ENCODE data around the gene GPATCH8. TPM values are rescaled to one million over a fixed set of nuclear protein-coding genes. Genes with fewer than 3 reads are reported as not detected.
A peak's percentile ranks its signal among the peaks of the same experiment; 100 is the strongest.

GPATCH8 gene
- total RNA-seq, 2 experiments from 2014 or later = 56.8 to 57.6 TPM

DNA sequence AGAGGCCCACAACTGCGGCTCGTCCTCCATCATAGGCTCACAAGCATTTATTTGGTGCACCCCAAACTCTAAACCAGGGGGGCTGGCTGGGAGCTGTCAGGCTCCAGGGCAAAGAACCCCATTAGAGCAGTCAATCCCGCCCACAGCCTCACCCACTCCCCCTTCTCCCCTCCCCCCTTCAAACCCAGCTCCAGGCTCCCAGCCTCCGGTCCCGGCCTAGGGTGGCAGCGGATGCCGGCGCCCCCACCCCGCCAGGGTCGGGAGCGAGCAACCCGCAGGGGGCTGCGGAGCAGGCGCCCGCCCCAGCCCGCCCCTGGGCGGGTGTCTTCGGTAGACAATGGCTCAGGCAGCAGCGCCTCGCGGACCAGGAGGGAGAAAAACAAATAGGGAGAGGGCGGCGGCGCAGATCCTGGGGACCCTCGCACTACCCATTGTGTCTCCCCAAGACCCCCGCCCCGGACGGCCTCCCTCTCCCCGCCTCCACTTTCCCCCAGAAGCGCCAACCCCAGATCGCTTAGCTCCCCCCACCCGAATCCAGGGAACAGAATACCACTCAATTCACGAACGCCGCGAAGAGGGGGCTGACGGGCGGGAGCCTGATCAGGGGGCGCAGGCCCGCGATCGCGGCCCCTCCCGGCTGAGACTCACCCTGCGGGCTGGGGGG lies 140.1 kb downstream of the GPATCH8 start:
- no peak overlapping the region for H3K27ac Mint-ChIP-seq
- peaks cover 3% of the 10 kb centered on the region for H3K4me1 Mint-ChIP-seq
- H3K36me3 Mint-ChIP-seq = no peaks in the 10 kb centered on the region
- no peaks in the 10 kb centered on the region for H3K9me3 Mint-ChIP-seq
- DNase-seq = peak; percentile 54
- H3K4me3 Mint-ChIP-seq = peak overlapping the region; percentile 74
- peak; percentile 34 for ATAC-seq (ENCODE audit: low read depth)
- POLR2A ChIA-PET = interaction anchor here (0.5 to 1.3 kb wide), 3 partner anchors 12 to 163 kb away, joined by 4 to 6 read pairs (median 5); partner anchors contain the start of gene ATXN7L3
- H3K27me3 Mint-ChIP-seq = peaks cover 38% of the 10 kb centered on the region

DNA sequence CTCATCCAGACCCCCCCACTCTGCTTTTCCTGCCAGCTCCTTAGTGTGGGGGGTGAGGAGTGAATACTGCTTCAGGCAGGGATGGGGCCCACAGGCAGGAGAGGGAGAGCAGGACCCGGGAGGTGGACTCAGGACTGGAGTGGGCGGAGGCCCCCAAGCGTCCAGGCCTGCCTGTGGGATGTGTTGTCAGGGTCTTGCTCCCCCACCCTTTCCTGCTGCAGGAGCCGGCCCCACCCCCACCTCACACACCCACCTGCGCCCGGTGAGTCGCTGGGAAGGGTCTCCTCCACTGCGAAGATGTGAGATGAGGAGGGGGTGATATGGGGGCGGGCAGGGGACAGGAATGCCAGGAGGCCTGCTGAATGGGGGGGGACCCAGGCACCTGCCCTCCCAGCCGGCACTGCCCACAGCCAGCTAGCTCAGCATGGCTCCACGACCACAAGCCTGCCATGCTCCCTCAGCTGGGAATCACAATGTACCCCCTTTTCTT lies 140.7 kb downstream of the GPATCH8 start:
- H3K27ac Mint-ChIP-seq = no peak overlapping the region
- peak overlapping the region; percentile 23 for H3K4me3 Mint-ChIP-seq
- H3K4me1 Mint-ChIP-seq = peaks cover 3% of the 10 kb centered on the region
- no peaks in the 10 kb centered on the region for H3K9me3 Mint-ChIP-seq
- no peak for ATAC-seq (ENCODE audit: low read depth)
- H3K27me3 Mint-ChIP-seq = peaks cover 38% of the 10 kb centered on the region
- DNase-seq = no peak
- no peaks in the 10 kb centered on the region for H3K36me3 Mint-ChIP-seq
- POLR2A ChIA-PET = interaction anchor here (1.3 kb wide), 1 partner anchor 11 kb away, joined by 6 read pairs; no protein-coding TSS in a partner anchor

DNA sequence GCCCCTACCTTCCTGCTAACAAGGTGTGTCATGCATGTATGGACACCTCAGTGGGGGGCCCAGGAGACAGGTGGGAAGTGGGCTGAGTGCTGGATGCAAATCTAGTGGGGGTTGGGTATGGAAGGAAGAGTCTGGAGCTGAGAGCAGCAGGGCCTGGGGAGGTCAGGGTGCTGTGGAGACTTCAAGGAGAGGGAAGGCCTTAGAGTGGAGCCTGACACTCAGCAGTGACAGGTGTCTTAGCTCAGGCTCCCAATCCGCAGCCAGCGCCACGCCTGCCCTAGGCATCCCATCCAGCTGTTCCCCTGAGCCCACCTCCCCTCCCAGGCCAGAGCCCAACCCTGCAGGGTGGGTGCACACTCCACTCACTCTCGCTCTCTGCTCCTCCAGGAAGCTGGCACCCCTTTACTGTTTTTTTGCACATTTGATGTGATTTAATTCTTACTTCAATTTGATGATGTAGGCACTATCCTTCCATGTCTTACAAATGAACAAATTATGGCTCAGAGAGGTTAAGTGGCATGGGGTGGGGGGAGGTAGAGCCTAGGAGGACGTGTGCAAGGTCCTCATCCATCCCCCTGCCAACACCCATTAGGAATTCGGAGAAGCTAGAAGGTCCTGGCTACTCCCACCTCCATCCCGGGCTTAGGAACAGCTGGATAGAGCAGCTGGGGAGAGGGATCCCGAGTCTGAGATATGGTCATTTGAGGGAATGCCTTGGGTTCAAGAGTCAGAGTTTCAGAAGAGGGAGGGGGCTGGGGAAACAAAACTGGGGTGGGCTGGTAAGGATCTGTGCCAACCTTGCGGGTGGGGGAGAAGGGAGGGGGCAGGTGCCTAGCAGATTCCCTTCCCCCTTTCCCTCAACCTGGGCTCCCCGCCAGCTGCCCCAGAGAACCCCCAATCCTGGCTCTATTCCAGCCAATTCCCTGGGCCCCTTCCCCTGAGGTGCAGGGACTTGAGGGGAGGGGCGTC lies 141.6 kb downstream of the GPATCH8 start:
- POLR2A ChIA-PET = interaction anchor here (0.6 to 1.3 kb wide), 2 partner anchors 10 to 114 kb away, joined by 3 to 6 read pairs; no protein-coding TSS in a partner anchor
- ATAC-seq (ENCODE audit: low read depth) = no peak
- no peak for DNase-seq
- Mint-ChIP-seq H3K4me1 (peaks cover 3% of the 10 kb centered on the region), H3K36me3 (no peaks in the 10 kb centered on the region), H3K9me3 (no peaks in the 10 kb centered on the region), H3K4me3 (no peak overlapping the region), H3K27me3 (peaks cover 29% of the 10 kb centered on the region), H3K27ac (no peak overlapping the region)

DNA sequence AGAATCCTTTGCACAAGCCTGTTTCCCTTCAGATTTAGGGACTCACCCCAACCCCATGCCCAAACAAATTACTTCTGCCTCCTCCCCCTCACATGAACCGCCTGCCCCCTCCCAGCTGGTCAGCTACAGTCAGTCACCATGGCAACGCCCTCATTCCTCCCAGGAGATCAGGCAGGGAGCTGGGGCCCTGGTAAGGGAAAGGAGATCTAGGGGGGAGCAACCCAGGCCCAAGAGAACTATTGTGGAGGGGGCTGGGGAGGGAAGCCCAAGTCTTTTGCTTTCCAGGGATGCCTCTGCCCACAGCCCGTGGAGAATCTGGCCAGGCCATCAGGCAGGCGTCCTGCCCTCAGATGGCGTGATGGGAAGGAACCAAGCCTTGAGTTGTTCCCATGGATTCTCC lies 142.4 kb downstream of the GPATCH8 start:
- Mint-ChIP-seq H3K9me3 (no peaks in the 10 kb centered on the region), H3K4me3 (no peak overlapping the region), H3K27ac (no peak overlapping the region), H3K27me3 (peaks cover 23% of the 10 kb centered on the region), H3K36me3 (no peaks in the 10 kb centered on the region), H3K4me1 (peaks cover 3% of the 10 kb centered on the region)
- POLR2A ChIA-PET = interaction anchor here (0.6 kb wide), 1 partner anchor 115 kb away, joined by 3 read pairs; no protein-coding TSS in a partner anchor
- ATAC-seq (ENCODE audit: low read depth) (no peak), DNase-seq (no peak)

DNA sequence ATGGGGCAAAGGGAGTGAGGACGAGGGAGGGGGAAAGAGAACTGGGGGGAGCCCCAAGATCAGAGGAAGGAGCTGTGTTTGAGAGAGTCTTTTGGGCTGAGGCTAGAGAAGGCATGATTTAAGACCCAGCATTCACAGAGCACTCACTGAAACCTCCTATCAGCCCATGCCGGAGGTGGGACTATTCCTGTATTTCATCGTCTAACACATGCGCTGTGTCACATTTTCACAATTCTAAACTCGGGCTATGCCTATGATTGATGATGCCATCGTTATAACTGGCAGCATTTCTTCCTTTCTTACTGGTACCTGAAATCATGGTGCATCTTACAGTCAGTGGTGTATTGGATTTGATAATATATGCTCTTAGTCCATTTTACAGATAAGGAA lies 143.1 kb downstream of the GPATCH8 start:
- Mint-ChIP-seq H3K27ac (no peak overlapping the region), H3K4me3 (no peak overlapping the region), H3K9me3 (no peaks in the 10 kb centered on the region), H3K4me1 (peaks cover 3% of the 10 kb centered on the region), H3K27me3 (peaks cover 23% of the 10 kb centered on the region), H3K36me3 (no peaks in the 10 kb centered on the region)
- ATAC-seq (ENCODE audit: low read depth) = no peak
- DNase-seq = no peak
- POLR2A ChIA-PET = interaction anchor here (0.5 kb wide), 1 partner anchor 409 kb away, joined by 3 read pairs; no protein-coding TSS in a partner anchor

DNA sequence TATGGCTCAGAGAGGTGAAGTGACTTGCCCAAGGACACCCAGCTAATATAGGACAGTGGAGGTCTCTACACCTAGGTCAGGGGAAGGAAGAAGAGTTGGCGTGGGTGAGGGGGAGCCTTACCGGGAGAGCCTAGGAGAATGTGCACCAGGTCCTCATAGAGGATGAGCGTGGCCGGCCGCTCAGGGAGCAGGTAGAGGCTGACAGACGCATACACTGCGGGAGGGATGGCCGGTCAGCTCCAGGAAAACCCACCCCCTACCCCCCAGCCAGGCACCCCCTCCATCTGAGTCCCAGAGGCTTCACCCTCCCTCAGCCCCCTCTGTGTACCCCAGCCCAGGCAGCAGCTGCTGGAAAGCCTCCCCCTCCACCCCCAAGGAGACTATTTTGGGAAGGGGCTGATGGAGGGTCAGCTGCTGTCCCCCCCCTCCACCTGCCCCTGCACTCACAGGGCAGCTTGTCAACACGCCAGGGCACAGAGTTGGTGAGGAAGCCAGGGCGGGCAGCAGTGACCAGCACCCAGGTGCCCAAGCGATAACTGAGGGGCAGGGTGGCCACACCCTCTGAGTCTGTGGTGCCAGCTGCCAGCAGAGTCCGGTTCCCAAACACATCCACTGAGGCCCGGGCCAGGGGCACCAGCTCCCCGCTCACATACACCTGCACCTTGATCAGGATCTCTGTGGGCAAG lies 143.6 kb downstream of the GPATCH8 start:
- ATAC-seq (ENCODE audit: low read depth) (no peak), DNase-seq (no peak)
- Mint-ChIP-seq H3K4me3 (no peak overlapping the region), H3K27ac (no peak overlapping the region), H3K9me3 (no peaks in the 10 kb centered on the region), H3K27me3 (peaks cover 19% of the 10 kb centered on the region), H3K4me1 (peaks cover 3% of the 10 kb centered on the region), H3K36me3 (no peaks in the 10 kb centered on the region)
- POLR2A ChIA-PET = interaction anchor here (0.5 kb wide), 1 partner anchor 410 kb away, joined by 3 read pairs; no protein-coding TSS in a partner anchor

DNA sequence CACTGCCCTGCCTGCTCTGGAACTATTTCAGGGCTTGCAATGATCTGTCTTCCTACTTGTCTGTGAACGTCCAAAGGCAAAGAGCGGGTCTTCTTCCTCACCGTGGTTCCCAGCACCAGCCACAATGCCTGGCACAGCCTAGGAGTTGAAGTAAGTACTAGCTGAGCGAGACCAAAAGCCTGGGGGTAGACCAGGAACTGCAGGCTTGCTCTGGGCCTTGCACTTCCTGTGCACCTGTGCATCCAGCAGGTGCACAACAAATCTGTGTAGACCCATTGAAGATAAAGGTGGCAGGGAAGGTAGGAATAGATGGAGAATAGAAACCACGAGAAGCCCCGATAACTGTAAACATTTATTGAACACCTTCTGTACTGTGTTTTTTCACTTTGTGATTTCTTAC lies 144.2 kb downstream of the GPATCH8 start:
- H3K4me3 Mint-ChIP-seq = no peak overlapping the region
- H3K27ac Mint-ChIP-seq = no peak overlapping the region
- DNase-seq (no peak), ATAC-seq (ENCODE audit: low read depth) (no peak)
- peaks cover 3% of the 10 kb centered on the region for H3K4me1 Mint-ChIP-seq
- no peaks in the 10 kb centered on the region for H3K9me3 Mint-ChIP-seq
- POLR2A ChIA-PET = no interaction called here
- no peaks in the 10 kb centered on the region for H3K36me3 Mint-ChIP-seq
- H3K27me3 Mint-ChIP-seq = peaks cover 15% of the 10 kb centered on the region

DNA sequence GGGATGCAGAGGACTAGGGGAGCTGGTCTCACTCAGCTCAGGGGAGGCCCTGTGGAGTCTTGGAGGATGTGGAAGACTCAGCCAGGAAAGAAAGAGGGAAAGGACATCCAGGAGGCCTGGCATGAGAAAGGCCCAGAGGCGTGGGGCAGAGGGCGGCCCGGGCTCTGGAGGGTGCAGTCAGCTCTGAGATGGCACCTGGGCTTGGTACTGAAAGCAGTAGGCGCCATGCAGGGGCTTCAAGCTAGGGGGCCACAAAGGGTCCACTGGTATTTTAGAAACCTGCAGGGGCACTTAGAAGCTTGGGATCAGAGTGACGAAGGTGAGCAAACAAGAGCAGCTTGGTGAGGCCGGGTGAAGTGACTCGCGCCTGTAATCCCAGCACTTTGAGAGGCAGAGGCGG lies 145.1 kb downstream of the GPATCH8 start:
- ATAC-seq (ENCODE audit: low read depth) (no peak), DNase-seq (no peak)
- no peak overlapping the region for H3K27ac Mint-ChIP-seq
- no peaks in the 10 kb centered on the region for H3K9me3 Mint-ChIP-seq
- peaks cover 14% of the 10 kb centered on the region for H3K27me3 Mint-ChIP-seq
- POLR2A ChIA-PET = no interaction called here
- H3K4me1 Mint-ChIP-seq = no peaks in the 10 kb centered on the region
- no peak overlapping the region for H3K4me3 Mint-ChIP-seq
- peaks cover under 1% of the 10 kb centered on the region for H3K36me3 Mint-ChIP-seq

DNA sequence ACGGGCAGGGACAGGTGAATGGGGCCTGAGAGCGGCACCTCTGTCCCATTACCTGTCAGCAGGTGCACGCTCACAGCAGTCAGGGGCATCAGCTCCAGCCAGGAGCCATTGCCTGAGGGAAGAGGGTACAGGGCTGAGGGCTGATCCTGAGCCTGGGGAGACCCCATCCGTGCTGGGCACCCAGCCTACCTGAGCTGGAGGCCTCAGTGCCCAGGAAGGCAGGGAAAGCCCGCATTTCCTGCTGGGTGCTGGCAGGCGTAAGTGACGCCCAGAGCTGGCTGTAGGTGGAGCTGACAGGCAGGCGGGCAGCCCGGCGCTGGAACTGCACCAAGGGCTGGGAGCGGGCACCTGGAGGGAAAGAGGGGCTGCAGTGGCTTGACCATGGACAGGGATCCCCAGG lies 147.0 kb downstream of the GPATCH8 start:
- Mint-ChIP-seq H3K27ac (no peak overlapping the region), H3K36me3 (peaks cover 3% of the 10 kb centered on the region), H3K4me3 (no peak overlapping the region), H3K4me1 (peaks cover 1% of the 10 kb centered on the region), H3K27me3 (peaks cover 11% of the 10 kb centered on the region), H3K9me3 (no peaks in the 10 kb centered on the region)
- DNase-seq (no peak), ATAC-seq (ENCODE audit: low read depth) (no peak)
- POLR2A ChIA-PET = no interaction called here

DNA sequence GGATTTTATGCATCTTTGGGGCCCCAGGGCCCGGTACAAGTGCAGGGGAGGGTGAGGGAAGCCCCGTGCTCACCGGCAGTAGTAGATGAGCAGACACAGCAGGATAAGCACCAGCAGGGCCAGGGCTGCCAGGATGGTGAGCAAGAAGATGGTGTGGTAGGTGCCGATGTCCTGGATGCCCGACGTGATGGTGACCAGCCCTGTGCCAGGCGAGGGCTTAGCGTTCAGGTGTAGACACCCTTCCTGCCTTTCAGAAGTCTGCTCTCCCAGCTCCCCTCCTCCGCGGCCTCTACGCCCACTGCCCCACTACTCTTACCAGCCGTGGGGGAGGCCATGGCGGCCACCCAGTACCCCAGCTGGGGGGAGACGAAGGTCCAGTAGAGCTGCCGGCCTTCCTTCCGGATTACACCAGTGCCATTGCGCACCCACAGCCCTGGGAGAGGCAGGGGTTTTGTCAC lies 147.5 kb downstream of the GPATCH8 start:
- Mint-ChIP-seq H3K27me3 (peaks cover 11% of the 10 kb centered on the region), H3K27ac (no peak overlapping the region), H3K4me1 (peaks cover 1% of the 10 kb centered on the region), H3K9me3 (no peaks in the 10 kb centered on the region), H3K36me3 (peaks cover 3% of the 10 kb centered on the region), H3K4me3 (no peak overlapping the region)
- POLR2A ChIA-PET = no interaction called here
- no peak for ATAC-seq (ENCODE audit: low read depth)
- DNase-seq = no peak

DNA sequence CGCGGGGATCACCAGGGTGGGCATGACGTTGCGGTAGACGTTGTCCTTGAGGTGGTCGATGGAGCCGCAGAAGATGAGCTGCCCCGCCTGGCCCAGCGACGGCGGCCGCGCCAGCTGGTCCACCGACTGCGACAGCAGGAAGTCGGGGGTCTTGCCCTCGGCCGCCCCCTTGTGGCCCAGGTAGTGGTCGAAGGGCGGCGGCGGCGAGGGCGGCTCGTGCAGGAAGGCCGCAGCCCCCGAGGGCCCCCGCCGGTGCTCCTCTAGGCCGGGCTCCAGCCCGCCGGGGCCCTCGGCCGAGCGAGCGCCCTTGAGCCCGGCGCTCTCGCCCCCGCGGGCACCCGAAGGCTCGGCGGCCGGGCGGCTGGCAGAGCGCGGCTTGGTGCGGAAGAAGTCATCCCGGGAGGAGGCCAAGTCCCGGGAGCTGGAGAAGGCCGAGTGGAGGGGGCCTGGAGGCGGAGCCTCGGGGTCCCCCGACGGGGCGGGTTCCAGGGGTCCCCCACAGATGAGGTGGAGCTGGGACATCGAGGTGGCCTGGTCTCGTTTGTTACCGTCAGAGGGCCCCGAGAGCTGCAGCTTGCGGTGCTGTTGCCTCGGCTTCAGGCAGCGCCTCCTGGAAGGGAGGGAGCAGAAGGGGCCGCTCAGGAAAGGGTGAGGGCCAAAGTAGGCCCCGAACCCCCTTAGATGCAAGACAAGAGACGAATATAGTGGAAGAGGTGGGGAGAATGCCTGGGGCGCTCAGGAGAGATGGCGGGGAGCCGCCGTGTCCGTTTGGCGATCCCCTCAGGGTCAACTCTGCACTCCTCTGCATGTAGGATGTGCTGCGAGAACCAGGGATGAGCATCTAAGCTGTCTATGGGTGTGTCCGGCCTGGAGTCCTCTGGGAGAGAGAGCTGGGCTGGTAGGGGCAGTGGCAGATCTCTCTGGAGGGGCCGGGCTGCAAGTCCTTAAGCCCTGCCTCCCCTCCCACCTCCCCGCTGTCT lies 148.3 kb downstream of the GPATCH8 start:
- ATAC-seq (ENCODE audit: low read depth) (peak; percentile 37), DNase-seq (peak; percentile 82)
- no peaks in the 10 kb centered on the region for H3K9me3 Mint-ChIP-seq
- no peak overlapping the region for H3K27ac Mint-ChIP-seq
- H3K4me3 Mint-ChIP-seq = peak overlapping the region; percentile 57
- peaks cover 8% of the 10 kb centered on the region for H3K27me3 Mint-ChIP-seq
- H3K36me3 Mint-ChIP-seq = peaks cover 3% of the 10 kb centered on the region
- H3K4me1 Mint-ChIP-seq = peaks cover 1% of the 10 kb centered on the region
- POLR2A ChIA-PET = interaction anchor here (1.3 kb wide), 1 partner anchor 169 kb away, joined by 4 read pairs; no protein-coding TSS in a partner anchor
